ENCODE measurements around the gene STAB1.

- TF ChIP-seq CTCF (IDR thresholded peaks at IDR 0.05) (peak; percentile 21), EZH2phosphoT487 (IDR thresholded peaks at IDR 0.05) (no peak), EZH2 (IDR thresholded peaks at IDR 0.05) (no peak)
These were observed 43.7 kb upstream of the STAB1 start for GRCh38 chr3:52451237-52452083.

Data from neural progenitor cell (in vitro differentiated cells).